ENCODE results near the gene WDR7. TPM values are rescaled to one million over a fixed set of nuclear protein-coding genes. Genes with fewer than 3 reads are reported as not detected.

The WDR7 gene
- total and polyA plus RNA-seq, 2 experiments from 2014 or later = 7.0 to 14.8 TPM

GRCh38 chr18:57009844-57010243 lies 358.7 kb downstream of the WDR7 start:
- Mint-ChIP-seq H3K4me3 (no peak overlapping the region), H3K4me1 (peaks cover 10% of the 10 kb centered on the region), H3K27ac (no peak overlapping the region), H3K27me3 (ENCODE audit: insufficient read depth, low read depth, poor library complexity) (peaks cover 2% of the 10 kb centered on the region), H3K9me3 (no peaks in the 10 kb centered on the region), H3K36me3 (ENCODE audit: low read depth) (no peaks in the 10 kb centered on the region)
- H3K27me3 ChIP-seq (ENCODE audit: insufficient read depth) = no peaks in the 10 kb centered on the region
- H3K4me1 ChIP-seq (ENCODE audit: insufficient read depth) = peaks cover 5% of the 10 kb centered on the region; the same call in 1 of the 2 replicates
- no peak overlapping the region for H2AFZ ChIP-seq
- H4K20me1 ChIP-seq (replicated peaks; ENCODE audit: insufficient read depth) = no peaks in the 10 kb centered on the region
- no peak overlapping the region for H3K4me3 ChIP-seq
- ATAC-seq (no peak), DNase-seq (ENCODE audit: low spot score) (no peak)
- TF ChIP-seq CTCF (conservative IDR thresholded peaks at IDR 0.05; ENCODE audit: low read depth in 2 of 2) = no peak
- no peak for TF ChIP-seq POLR2AphosphoS5 (IDR thresholded peaks at IDR 0.05; ENCODE audit: low read depth)
- TF ChIP-seq EZH2phosphoT487 (IDR thresholded peaks at IDR 0.05; ENCODE audit: unreplicated experiment) = no peak
- TF ChIP-seq CREB1 (CRISPR knock-in tag; IDR thresholded peaks at IDR 0.05; ENCODE audit: low read depth) = no peak
- no peak for TF ChIP-seq ETS1 (IDR thresholded peaks at IDR 0.05)
- no peak for TF ChIP-seq NANOG (IDR thresholded peaks at IDR 0.05; ENCODE audit: borderline replicate concordance)
- TF ChIP-seq EZH2 (IDR thresholded peaks at IDR 0.05; ENCODE audit: low read depth, unreplicated experiment) = no peak
- no peak for TF ChIP-seq ZNF331 (CRISPR knock-in tag; IDR thresholded peaks at IDR 0.05; ENCODE audit: low read depth)
- no peak for TF ChIP-seq ZNF114 (CRISPR knock-in tag; IDR thresholded peaks at IDR 0.05)
- TF ChIP-seq REST (IDR thresholded peaks at IDR 0.05; ENCODE audit: unreplicated experiment) = no peak
- no peak for TF ChIP-seq ZNF462 (CRISPR knock-in tag; IDR thresholded peaks at IDR 0.05)
- TF ChIP-seq STAT1 (IDR thresholded peaks at IDR 0.05; ENCODE audit: unreplicated experiment) = no peak
- TF ChIP-seq JUNB (IDR thresholded peaks at IDR 0.05; ENCODE audit: unreplicated experiment) = no peak
- H3F3A ChIP-seq (replicated peaks; ENCODE audit: low read depth) = no peaks in the 10 kb centered on the region
- H3K4me2 ChIP-seq = no peak overlapping the region
- no peak overlapping the region for H3K27ac ChIP-seq (ENCODE audit: low read depth)
- no peaks in the 10 kb centered on the region for H3K79me2 ChIP-seq (replicated peaks; ENCODE audit: insufficient read depth)
- no peaks in the 10 kb centered on the region for H3K36me3 ChIP-seq (ENCODE audit: insufficient read depth)
- H3K9me2 ChIP-seq (ENCODE audit: insufficient read depth) = no peaks in the 10 kb centered on the region
